CD4-positive, alpha-beta T cell (primary cell): ENCODE data around the gene PLEKHH3. TPM values are rescaled to one million over a fixed set of nuclear protein-coding genes. Genes with fewer than 3 reads are reported as not detected.
"Not testable (repeated sequence)": the region's sequence is repeated elsewhere in the genome, so short reads cannot be mapped to it uniquely, and the experiment has no call there.

Experiments
- ATAC-seq: fragments of 200-7000 bp; cut with Tn5 transposase; one replicate; pipeline ENCODE4 v1.10.0; 2022; ENCODE audit warnings: mild to moderate bottlenecking; ENCODE audit not compliant: poor library complexity
- CTCF ChIA-PET: fragments of 350-600 bp; sonication (Branson Sonifier 250); formaldehyde crosslinking; loops from one replicate; lab custom pipeline; 2021; ENCODE audit warnings: antibody characterized with exemption, inconsistent platforms; lab: Charles Lee
- POLR2A ChIA-PET: fragments of 350-600 bp; sonication (Branson Sonifier 250); formaldehyde crosslinking; loops from one replicate; lab custom pipeline; 2021; ENCODE audit warnings: antibody characterized with exemption, inconsistent platforms; lab: Charles Lee
- DNase-seq, 14 experiments: peaks; one replicate each; pipeline ENCODE4 v3.0.0-alpha.2; 2013 to 2020; ENCODE audit warnings: mixed read lengths in 2 of 14
- H3K27ac ChIP-seq, 2 donors: one replicate each; pipeline versions ENCODE4 v1.5.1 to v1.7.0; 2013; ENCODE audit warnings: low read length in 2 of 2, low read depth in 1 of 2, mild to moderate bottlenecking in 1 of 2
- H3K27me3 ChIP-seq, 2 experiments: 1 replicate in 1 of 2; 2 replicates in 1 of 2; pipeline versions ENCODE4 v1.6.1 to v1.7.0; 2013; ENCODE audit warnings: low read length in 2 of 2, control low read depth in 1 of 2, mild to moderate bottlenecking in 1 of 2, moderate library complexity in 1 of 2; ENCODE audit not compliant: insufficient read depth in 2 of 2, control insufficient read depth in 1 of 2
- H3K36me3 ChIP-seq: one replicate; pipeline ENCODE4 v1.6.1; 2013; ENCODE audit warnings: low read length, control low read depth; ENCODE audit not compliant: insufficient read depth
- H3K4me1 ChIP-seq: one replicate; pipeline ENCODE4 v1.6.1; 2013; ENCODE audit warnings: low read length, control low read depth; ENCODE audit not compliant: insufficient read depth
- H3K4me3 ChIP-seq: one replicate; pipeline ENCODE4 v1.5.1; 2013; ENCODE audit warnings: mild to moderate bottlenecking, low read length, moderate library complexity
- H3K9me3 ChIP-seq, 2 experiments: 1 replicate in 1 of 2; 2 replicates in 1 of 2; pipeline versions ENCODE4 v1.6.1 to v1.7.0; 2013; ENCODE audit warnings: low read length in 2 of 2, mild to moderate bottlenecking in 2 of 2, control low read depth in 1 of 2, moderate library complexity in 1 of 2; ENCODE audit not compliant: control insufficient read depth in 1 of 2, insufficient read depth in 1 of 2
- H3K27ac Mint-ChIP-seq: one replicate; pipeline ENCODE4 v1.8.0; 2020; ENCODE audit warnings: mixed read lengths
- H3K27me3 Mint-ChIP-seq: one replicate; pipeline ENCODE4 v1.8.0; 2021; ENCODE audit warnings: mixed read lengths
- H3K36me3 Mint-ChIP-seq: one replicate; pipeline ENCODE4 v1.8.0; 2021; ENCODE audit warnings: low read depth, mixed read lengths
- H3K4me1 Mint-ChIP-seq: one replicate; pipeline ENCODE4 v1.8.0; 2021; ENCODE audit warnings: low read depth, mixed read lengths
- H3K4me3 Mint-ChIP-seq: one replicate; pipeline ENCODE4 v1.8.0; 2020; ENCODE audit warnings: mild to moderate bottlenecking, mixed read lengths
- H3K9me3 Mint-ChIP-seq: one replicate; pipeline ENCODE4 v1.8.0; 2020; ENCODE audit warnings: mixed read lengths
- CTCF ChIP-seq: fragments of 200-600 bp; IDR thresholded peaks from one replicate; pipeline ENCODE4 v1.8.0; 2022; ENCODE audit warnings: antibody characterized with exemption, mild to moderate bottlenecking
- intact Hi-C, 2 experiments: fragments of 100-400 bp; cut with DNase I in 1 of 2; cut with micrococcal nuclease in 1 of 2; formaldehyde crosslinking; loops; one replicate each; pipeline versions ENCODE4 v1.15.1 to v1.9.0; 2023 to 2025; cut with DNase I, micrococcal nuclease
- total RNA-seq, 174 experiments: library from RNA in 2 of 174; stranded (reverse) in 2 of 174; gene quantifications; one replicate each; pipeline ENCODE4 v1.2.3 and lab custom pipeline; 2021 to 2026

Gene PLEKHH3
- total RNA-seq, 2 experiments from 2014 or later = 0.60 to 1.1 TPM

- Mint-ChIP-seq H3K4me1 (peaks cover 17% of the 10 kb centered on the region), H3K27ac (no peak overlapping the region), H3K36me3 (peaks cover 20% of the 10 kb centered on the region), H3K9me3 (no peaks in the 10 kb centered on the region), H3K4me3 (no peak overlapping the region), H3K27me3 (peaks cover 19% of the 10 kb centered on the region)
- ChIA-PET CTCF (interaction anchor here (0.5 kb wide), 1 partner anchor 312 kb away, joined by 3 read pairs; no protein-coding TSS in a partner anchor), POLR2A (no interaction called here)
- H3K36me3 ChIP-seq = peaks cover 5% of the 10 kb centered on the region
- peaks cover 26% of the 10 kb centered on the region for H3K4me1 ChIP-seq
- no peak overlapping the region for H3K4me3 ChIP-seq
- no peak overlapping the region for H3K27ac ChIP-seq
- DNase-seq = no peak
- TF ChIP-seq CTCF = no peak
- intact Hi-C loops = no loop called here
- H3K9me3 ChIP-seq = peaks cover 0 to 13% of the 10 kb centered on the region in 2 experiments
- peaks cover 16 to 21% of the 10 kb centered on the region in 2 experiments for H3K27me3 ChIP-seq
- ATAC-seq = no peak
Measured at GRCh38 chr17:42667088-42667951, 9.5 kb downstream of the PLEKHH3 start.

GRCh38 chr17:42666126-42666525, 10.7 kb downstream of the PLEKHH3 start:
- intact Hi-C loops, H3K27ac Mint-ChIP-seq, H3K9me3 ChIP-seq, H3K9me3 Mint-ChIP-seq, POLR2A ChIA-PET, H3K36me3 ChIP-seq, H3K27ac ChIP-seq, H3K4me3 ChIP-seq, H3K4me1 Mint-ChIP-seq, CTCF ChIA-PET, H3K27me3 ChIP-seq, ATAC-seq, DNase-seq, H3K4me3 Mint-ChIP-seq: not testable (repeated sequence)
- Mint-ChIP-seq H3K36me3 (peaks cover 20% of the 10 kb centered on the region), H3K27me3 (peaks cover 10% of the 10 kb centered on the region)
- H3K4me1 ChIP-seq = peaks cover 16% of the 10 kb centered on the region

GRCh38 chr17:42665581-42666001, 11.2 kb downstream of the PLEKHH3 start:
- ChIA-PET CTCF (no interaction called here), POLR2A (no interaction called here)
- no peak for TF ChIP-seq CTCF
- no peak overlapping the region for H3K4me3 ChIP-seq
- H3K9me3 ChIP-seq = no peaks in the 10 kb centered on the region
- Mint-ChIP-seq H3K9me3 (no peaks in the 10 kb centered on the region), H3K36me3 (peaks cover 20% of the 10 kb centered on the region), H3K27ac (no peak overlapping the region), H3K4me1 (peaks cover 6% of the 10 kb centered on the region), H3K4me3 (no peak overlapping the region), H3K27me3 (peaks cover 5% of the 10 kb centered on the region)
- H3K27ac ChIP-seq = no peak overlapping the region
- peaks cover 11% of the 10 kb centered on the region for H3K4me1 ChIP-seq
- DNase-seq = no peak
- intact Hi-C loops = no loop called here
- no peak for ATAC-seq
- H3K36me3 ChIP-seq = peaks cover 5% of the 10 kb centered on the region
- peaks cover 0 to 5% of the 10 kb centered on the region in 2 experiments for H3K27me3 ChIP-seq
